GM19324 (cell line): ENCODE measurements around the gene NUP153.
"Not testable (repeated sequence)": the region's sequence is repeated elsewhere in the genome, so short reads cannot be mapped to it uniquely, and the experiment has no call there.

Experiments used
- ATAC-seq: cut with Tn5 transposase; IDR thresholded peaks from one replicate; pipeline ENCODE4 v1.9.1; 2021; ENCODE audit warnings: mild to moderate bottlenecking, moderate library complexity; ENCODE audit not compliant: unreplicated experiment, low FRiP score

Gene NUP153

DNA sequence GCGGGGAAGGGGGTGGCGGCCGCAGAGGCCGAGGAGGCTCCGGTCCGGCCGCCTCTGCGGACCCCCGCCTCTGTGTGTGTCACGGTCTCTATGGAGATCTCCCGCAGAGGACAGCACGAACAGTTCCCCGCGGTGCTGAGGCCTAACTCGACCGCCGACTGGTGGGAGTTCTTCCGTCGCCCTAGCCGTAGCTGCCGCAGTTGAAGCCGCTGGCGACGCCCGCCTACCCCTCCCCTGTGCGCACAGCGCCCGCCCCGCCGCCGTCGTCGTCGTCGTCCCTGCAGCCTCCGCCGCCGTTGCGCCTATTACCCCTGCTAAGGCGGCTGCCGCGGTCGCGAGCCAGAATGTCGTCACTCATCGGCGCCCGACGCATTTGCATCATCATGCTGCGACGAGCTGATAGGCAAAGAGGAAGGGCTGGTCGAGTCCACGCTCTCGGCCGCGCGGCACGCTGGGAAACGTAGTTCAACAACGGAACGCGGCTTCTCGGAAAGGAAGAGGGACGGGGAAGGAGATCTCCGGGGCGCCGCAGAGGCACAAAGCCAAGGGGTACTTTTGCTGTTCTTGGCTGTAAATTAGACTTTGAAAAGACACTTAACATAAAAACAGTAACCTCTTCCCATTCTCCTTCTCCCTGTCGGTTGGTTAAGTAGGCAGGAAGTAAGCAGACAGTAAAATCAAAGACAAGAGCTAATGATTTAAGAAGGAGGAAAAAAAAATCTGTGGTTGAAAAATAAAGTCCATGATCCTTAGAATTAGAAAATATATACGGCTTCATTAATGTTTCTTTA, at the start of gene NUP153:
NUP153 (minus strand) TSS at position 346 of the 791 bp plus-strand sequence. CDS start 538 bp downstream, outside the sequence.
- ATAC-seq, result peak; percentile 77

DNA sequence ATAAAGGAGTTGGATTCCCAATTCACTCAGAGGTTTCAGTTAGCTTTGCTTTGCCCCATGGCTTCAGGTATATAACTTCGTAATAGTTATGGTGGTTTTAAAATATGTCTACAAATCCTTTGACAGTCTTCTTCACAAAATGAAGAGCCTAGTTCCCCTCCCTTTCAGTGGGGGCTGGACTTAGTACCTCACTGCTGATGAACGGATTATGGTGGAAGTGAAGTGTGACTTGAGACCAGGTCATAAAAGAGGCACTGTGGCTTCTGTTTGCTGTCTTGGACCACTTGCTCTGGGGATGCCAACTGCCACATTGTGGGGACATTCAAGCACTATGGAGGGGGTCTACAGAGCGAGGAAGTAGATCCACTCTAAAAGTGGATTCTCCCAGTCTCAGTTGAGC, 47.5 kb upstream of the NUP153 start:
- no peak for ATAC-seq

DNA sequence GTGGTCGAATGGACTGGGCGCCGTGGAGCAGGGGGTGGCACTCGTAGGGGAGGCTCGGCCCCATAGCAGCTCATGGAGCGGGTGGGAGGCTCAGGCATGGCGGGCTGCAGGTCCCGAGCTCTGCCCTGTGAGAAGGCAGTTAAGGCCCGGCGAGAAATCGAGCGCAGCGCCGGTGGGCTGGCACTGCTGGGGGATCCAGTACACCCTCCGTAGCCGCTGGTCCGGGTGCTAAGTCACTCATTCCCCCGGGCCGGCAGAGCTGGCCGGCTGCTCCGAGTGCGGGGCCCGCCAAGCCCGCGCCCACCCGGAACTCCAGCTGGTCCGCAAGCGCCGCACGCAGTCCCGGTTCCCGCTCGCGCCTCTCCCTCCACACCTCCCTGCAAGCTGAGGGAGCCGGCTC, 38.6 kb upstream of the NUP153 start:
- not testable (repeated sequence) for ATAC-seq

DNA sequence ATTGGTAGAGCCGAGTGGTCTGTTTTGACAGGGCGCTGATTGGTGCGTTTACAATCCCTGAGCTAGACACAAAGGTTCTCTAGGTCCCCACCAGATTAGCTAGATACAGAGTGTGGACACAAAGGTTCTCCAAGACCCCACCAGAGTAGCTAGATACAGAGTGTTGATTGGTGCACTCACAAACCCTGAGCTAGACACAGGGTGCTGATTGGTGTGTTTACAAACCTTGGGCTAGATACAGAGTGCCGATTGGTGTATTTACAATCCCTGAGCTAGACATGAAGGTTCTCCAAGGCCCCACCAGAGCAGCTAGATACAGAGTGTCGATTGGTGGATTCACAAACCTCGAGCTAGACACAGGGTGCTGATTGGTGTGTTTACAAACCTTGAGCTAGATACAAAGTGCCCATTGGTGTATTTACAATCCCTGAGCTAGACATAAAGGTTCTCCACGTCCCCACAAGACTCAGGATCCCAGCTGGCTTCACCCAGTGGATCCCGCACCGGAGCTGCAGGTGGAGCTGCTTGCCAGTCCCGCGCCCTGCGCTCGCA, 38.1 kb upstream of the NUP153 start:
- ATAC-seq, result not testable (repeated sequence)

GRCh38 chr6:17744019-17744756, 37.5 kb upstream of the NUP153 start:
- no peak for ATAC-seq

GRCh38 chr6:17741507-17741906, 34.8 kb upstream of the NUP153 start:
- ATAC-seq, result no peak

- ATAC-seq, result no peak
Measured at GRCh38 chr6:17740559-17741220, 34.0 kb upstream of the NUP153 start.

DNA sequence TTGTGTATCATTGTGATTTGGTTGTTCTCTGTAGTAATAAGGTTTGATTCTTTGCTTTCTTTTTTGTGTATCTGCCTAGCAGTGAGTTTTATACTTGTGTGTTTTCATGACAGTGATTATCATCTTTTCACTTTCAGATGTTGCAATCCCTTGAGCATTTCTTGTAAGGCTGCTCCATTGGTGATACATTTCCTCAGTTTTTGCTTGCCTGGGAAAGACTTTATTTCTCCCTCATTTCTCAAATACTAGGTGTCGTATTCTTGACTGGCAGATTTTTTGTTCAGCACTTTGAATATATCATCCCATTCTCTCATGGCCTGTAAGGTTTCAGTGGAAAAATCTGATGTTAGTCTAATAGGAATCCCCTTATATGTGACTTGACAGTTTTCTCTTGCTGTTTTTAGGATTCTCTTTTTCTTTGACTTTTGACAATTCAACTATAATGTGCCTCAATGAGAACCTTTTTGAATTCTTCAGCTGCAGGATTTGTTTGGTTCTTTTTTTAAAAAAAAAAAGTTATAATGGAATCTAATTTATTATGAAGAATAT, 31.1 kb upstream of the NUP153 start:
- no peak for ATAC-seq

DNA sequence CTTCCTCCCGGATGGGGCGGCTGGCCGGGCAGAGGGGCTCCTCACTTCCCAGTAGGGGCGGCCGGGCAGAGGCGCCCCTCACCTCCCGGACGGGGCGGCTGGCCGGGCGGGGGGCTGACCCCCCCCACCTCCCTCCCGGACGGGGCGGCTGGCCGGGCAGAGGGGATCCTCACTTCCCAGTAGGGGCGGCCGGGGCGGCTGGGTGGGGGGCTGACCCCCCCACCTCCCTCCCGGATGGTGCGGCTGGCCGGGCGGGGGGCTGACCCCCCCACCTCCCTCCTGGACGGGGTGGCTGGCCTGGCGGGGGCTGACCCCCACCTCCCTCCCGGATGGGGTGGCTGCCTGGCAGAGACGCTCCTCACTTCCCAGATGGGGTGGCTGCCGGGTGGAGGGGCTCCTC, 28.6 kb upstream of the NUP153 start:
- ATAC-seq, result not testable (repeated sequence)

- no peak for ATAC-seq
Measured at GRCh38 chr6:17730078-17730704, 23.5 kb upstream of the NUP153 start.

GRCh38 chr6:17729223-17730077, 22.7 kb upstream of the NUP153 start:
- ATAC-seq, result no peak

DNA sequence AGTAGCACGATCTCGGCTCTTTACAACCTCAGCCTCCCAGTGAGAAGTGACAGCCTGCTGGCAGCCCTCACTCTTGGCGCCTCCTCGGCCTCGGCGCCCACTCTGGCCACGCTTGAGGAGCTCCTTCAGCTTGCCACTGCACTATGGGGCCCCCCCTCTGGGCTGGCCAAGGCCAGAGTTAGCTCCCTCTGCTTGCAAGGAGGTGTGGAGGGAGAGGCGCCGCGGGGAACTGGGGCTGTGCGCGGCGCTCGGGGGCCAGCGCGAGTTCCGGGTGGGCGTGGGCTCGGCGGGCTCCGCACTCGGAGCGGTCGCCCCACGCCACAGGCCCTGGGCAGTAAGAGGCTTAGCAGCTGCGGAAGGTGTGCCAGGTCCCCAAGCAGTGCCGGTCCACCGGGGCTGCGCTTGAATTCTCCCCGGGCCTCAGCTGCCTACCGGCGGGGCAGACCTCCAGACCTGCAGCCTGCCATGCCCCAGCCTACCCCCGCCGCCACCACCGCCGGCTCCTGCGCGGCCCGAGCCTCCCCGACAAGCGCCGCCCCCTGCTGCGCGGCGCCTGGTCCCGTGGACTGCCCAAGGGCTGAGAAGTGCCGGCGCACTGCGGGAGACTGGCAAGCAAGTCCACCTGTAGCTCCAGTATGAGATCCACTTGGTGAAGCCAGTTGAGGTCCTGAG, 22.0 kb upstream of the NUP153 start:
- ATAC-seq, result no peak

- no peak for ATAC-seq
Measured at GRCh38 chr6:17725083-17725482, 18.4 kb upstream of the NUP153 start.

DNA sequence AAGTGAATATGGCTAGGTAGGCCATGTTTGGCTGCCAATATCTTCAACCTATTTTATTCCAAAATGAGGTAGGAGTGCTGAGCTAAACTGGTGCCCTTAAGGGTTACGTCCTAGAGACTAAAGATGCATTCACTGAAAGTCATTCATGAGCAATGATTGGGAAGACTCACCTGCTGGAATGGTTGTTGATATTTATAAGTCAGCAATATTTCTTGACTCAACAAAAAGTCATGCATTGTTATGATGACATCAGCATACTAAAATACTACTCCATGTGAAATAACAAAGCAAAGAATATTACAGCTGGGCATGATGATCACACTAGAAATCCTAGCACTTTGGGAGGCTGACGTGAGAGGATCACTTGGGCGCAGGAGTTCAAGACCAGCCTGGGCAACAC, 17.6 kb upstream of the NUP153 start:
- no peak for ATAC-seq

DNA sequence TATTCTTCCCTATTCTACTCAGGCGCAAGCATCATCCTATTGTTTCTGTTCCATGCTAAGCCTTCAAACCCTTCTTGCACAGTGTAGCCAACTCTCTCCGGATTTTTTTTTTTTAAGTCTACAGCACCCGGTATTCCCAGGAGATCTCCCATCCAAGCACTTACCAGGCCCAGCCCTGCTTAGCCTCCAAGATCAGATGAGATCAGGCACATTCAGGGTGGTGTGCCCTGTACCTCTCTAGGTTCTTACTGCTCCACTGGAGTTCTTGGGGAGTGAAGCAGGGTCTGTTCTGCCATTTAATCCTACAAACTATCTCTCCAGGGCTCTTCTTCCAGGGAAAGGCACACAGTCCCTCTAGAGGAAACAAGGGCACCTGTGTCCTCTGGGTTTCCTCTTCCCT, 14.9 kb upstream of the NUP153 start:
- no peak for ATAC-seq

DNA sequence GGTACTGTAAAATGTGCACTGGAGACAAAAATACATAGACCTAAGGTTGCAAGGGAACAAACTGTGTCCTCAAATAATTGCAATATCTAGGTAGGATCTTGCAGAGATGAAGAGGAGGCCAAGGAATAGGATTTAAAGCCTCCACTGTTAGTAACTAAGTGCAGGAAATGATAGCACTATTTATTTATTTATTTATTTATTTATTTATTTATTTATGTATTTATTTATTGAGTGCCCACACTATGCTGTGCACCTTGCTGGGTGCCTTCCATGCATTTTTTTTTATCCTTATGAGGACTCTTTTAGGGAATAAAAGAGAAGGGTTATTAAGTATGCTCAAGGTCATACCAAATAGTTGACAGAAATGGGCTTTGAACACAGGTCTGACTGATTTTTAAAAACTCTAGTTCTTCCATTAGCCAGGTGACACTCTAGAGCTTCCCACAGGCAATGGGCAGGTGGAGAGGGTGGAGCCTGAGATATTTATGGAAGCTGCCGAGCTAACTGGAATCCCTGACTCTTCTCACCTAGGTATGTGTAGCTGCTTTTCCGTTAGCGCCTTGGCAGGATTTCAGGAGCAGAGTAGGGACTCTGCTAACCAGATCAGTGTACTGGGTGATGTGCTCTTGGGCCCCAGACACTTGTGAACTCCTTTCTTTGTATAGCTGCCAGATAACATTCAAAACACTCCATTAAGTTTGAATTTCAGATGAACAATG, 12.8 kb upstream of the NUP153 start:
- ATAC-seq, result no peak

GRCh38 chr6:17716221-17716620, 9.5 kb upstream of the NUP153 start:
- ATAC-seq, result no peak
